GM19043 (cell line): Measurements from ENCODE around the gene FBXW12.

Source experiments
- ATAC-seq: cut with Tn5 transposase; IDR thresholded peaks from one replicate; pipeline ENCODE4 v1.9.1; 2021; ENCODE audit warnings: low read depth; ENCODE audit not compliant: unreplicated experiment

FBXW12 gene

DNA sequence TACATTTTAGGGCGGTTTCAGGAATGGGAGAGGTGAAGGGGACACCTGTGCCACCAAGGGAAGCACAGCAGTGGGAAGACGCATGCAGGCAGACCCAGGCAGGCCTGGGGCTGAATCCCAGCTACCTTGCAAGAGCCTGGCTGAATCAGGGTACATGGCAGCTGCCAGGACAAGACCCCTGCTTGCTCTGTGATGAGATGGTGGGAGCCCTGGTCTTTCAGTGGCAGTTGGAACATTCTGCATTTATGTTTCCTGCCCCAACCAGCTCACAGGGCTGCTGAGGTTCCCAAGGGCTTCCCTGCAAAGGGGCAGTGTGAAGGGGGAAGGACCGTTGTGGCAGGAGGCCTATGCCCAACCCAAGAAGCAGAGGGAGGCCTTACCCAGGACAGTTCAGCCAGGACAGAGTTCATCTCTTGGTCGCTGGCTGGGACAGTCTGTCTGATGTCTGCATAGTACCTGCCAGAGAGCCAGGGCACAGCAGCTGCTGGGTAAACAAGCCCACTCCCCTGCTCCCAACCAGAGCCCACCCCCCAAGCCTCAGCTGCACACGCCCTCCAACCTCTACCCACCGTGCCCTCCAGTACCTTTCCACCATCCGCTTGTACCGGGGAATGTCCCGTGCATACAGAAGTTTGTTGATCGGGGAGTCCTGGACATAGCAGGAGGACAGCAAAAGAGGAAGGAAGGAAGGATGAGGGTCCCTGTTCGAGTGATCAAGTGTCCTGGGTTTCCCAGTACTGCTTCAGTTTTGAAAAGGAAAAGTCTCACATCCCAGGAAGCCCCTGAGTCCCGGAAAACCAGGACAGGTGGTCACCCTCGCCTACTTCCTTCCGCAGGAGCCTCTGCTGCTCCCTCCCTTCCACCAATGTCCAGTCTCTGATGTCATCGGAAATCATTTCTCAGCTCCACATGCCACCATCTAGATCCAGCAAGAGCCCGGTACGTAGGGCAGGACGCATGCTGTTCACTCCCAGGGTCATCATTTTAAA is 34.7 kb downstream of the FBXW12 start:
- no peak for ATAC-seq

DNA sequence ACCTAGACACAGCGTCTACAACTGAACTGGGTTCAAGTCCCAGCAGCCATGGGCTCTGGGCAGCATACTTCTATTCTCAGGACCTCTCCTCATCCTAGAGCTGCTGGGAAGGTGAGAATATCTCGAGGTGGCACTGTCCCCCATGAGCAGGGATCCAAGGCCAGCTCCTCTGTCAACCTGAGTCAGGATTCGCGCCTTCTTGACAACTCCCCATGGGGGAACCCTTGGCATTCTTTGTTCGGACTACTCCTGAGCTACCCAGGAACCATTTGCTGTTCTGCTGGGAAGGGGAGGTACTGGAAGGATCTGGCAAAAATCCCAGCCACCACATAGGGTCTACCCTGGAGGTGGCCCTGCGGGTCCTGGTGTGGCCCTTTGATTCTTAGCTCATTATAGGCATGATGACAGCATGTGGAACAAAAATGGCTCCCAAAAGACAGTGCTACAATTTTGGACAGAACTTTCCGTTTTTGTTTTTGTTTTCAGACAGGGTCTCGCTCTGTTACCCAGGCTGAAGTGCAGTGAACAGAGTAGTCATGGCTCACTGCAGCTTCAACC is 35.6 kb downstream of the FBXW12 start:
- no peak for ATAC-seq

DNA sequence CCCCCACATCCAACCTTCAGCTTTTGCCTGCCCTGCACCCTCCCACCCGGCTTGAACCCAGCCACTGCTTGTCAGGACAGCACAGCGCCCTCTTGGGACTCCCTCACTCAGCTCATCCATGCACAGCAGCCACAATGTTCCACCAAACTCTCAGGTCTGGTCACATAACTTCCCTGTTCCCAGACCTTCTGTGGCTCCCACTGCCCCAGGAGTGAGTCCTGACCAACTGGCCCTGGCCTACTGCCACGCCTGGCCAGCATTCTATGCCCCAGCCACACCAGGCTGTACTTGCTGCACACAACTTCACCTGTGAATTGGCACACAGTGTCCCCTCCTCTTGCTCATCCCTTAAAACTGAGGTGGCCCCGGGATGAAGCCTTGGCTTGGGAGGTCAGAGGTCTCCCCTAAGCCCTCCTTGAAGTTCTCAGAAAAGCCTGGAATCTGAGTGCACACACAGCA is 36.8 kb downstream of the FBXW12 start:
- ATAC-seq, result no peak

DNA sequence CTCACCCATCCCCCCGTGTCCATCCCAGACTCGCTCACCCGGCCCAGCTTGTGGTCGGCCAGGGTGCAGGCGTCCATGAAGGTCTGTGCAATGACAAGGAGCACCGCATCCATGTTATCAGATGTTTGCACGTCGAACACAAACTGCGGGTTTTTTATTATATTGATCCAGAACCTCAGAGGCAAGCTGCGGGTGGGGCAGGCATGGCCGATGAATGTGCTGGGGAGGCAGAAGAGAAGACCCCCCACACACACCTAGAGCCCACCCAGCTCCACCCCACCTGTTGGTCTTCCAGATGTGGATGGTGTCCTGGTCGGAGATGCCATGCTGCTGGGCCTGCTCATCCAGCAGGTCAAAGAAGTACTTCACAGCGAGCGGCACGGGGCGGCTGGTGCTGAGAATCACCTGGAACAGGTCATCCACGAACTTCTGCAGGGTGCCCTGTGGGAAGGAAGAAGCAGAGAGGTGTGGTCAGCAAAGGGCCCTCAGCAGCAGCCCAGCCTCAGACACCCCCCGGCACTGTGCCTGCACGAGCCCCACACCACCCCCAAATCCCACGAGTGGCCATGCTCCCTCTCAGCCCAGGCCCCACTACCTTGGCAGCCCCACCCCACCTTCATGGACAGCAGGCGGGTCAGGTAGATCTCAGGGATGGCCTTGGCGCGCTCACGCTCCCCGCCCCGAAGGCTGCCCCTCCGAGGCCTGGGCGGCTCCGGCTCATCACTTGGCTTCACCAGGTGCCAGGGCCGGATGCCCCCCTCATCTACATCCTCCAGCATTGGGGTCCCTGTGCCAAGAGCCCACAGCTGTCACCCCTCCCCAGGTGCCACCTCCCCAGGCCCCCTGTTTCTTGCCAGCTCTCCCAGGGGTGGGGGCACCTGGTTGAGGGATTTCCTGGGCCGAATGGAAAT is 37.5 kb downstream of the FBXW12 start:
- ATAC-seq, result no peak

DNA sequence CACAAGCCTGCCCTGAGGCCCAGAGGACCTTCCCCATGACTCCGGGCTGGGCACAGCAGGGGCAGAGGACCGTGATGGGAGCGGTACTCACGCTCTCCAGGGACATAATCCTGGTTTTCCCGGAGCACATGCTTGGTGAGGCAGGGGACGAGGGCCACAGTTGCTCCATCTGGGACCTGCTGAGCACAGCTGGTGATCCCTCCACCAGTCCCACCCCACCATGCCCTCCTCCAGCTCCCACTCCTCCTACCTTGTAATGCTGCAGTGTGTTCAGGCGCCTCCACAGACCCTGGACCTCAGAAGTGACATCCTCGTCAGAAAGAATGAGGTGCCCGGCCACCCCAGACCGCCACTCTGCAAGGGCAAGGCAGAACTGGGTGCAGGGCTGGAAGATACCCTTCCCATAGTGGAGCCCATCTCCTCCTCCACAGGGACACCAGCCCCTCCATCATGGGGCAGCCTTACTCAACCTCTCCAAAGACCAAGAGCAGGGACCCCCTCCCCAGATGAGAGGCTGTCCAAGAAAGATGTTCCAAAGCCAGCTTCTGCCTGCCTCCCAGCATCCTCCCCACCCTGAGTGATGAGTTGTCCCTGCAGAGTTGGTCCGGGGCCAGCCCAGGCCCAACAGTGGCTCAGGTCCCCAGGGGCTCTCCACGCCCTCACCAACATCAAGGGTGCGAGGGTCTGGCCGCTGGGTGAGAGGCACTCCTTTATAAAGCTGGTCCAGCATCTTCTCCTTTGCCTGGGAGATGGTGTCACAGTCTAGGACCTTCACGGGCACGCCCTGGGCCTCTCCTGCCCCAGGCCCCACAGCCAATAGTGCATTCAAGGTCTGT is 38.4 kb downstream of the FBXW12 start:
- ATAC-seq, result no peak

DNA sequence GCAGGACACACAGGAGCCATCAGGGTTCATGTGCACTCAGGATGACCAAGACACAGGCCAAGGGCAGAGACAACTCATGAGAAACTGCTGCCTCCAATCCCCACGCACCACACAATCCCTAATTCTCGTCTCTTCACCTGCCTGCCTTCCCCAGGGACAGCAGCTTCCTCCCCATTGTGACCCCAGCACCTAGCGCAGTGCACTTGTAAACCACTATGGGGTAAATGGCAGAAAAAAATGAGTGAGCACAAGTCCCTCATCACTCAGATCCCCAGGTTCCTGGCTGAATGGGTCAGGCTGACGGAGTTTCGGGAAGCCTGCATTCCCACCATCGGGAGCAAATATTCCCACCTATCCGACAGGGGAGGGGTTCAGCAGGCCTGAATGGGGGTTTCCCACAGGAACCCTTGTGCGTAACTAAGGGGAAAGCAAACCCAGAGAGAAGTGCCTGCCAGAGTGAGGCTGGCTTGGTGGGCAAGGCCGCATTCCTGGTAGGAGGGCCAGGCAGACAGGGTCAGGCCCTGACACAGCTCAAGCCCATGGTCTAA is 39.1 kb downstream of the FBXW12 start:
- no peak for ATAC-seq

DNA sequence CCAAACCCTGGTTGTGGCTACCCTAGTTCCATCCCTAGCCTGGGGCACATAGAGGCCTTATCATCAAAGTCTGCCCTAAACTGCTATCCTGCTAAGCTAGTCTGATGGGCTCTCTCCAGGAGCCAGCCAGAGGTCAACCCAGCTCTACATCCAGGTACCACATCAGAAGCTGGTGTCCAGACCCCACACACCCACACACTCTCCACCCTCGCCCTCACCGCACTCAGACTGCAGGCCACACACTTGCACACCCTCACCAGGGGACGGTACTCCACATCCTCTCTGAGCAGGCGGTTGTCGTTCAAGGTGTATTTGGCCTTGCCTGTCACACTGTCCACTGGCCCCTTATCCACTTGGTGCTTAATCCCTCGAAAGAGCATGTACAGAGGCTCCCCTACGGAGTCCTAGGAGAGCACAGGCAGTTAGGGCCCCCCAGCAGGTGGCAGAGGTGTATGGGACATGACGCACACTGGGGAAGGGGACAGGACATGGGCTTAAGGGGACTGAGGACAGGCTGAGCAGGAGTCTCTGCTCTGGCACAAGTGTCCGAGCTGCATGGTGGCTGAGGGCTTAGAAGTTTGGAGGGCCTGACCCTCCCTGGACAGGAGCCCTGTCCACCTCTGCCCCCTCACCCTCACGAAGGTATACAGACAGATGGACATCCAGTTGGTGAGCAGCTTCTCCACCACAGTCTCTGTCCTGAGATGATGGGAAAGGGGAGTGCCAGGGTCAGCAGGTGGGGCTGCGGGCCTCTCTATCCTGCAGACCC is 39.8 kb downstream of the FBXW12 start:
- no peak for ATAC-seq

DNA sequence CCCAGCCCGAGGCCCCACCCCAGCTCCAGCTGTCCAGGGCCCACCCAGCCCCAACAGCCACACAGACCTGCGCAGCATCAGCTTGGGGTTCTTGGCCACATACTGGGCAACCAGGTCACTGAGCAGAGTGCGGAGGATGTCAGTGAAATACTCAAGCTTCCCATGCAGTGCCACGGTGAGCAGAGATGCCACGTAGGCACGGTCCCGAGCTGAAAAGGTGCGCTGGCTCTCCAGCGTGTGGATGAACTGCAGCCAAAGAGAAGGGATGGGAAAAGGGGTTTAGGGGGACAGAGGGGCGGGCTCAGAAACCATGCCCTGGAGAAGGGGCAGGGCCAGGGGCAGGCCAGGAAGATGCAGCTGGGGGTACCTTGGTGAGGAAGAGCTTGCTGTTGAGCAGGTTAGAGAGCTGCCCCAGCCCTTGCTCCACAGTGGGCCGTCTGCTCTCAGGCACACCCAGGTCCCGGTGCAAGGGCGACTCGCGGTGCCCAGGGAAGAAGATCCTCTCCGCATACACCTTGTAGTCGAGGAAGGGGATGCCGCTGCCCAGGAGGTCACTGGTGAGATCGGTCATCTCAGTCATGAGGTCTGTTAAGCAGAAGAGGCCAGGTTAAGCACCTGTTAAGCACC is 40.5 kb downstream of the FBXW12 start:
- ATAC-seq, result no peak

DNA sequence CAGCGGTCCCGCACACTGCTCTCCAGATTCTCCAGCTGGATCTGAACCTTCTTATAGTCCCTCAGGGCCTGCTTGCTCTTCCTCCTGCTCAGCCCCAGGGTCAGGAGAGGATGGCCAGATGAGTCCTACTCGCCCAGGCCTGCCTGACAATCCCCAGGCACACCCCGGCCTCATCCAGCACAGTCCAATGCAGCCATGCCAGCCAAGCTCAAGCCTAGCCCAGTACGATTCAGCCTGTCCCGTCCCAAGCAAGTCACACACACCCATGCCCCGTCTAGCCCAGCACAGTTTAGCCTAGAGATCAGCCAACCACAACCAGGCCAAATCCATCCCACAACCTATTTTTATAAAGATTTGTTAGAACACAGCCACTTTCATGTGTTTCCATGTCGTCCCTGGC is 41.1 kb downstream of the FBXW12 start:
- ATAC-seq, result no peak

DNA sequence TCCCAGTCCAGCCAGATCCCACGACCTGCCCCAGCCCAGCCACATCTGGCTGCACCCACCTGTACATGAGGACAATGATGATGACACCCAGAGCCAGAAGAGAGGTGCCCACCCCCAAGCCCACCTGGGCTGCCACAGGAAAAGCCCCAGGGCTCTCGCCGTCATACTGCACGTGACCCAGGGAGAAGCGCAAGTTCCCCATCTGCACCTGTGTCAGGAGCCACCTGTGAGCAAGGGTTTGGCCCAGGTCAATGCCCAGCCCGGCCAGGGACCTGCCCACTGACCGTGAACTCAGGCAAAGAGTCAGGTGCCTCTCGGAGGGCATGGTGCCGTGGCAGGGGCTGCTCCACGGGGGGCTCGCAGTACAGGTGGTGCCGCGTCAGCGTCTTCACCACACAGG is 41.6 kb downstream of the FBXW12 start:
- no peak for ATAC-seq

DNA sequence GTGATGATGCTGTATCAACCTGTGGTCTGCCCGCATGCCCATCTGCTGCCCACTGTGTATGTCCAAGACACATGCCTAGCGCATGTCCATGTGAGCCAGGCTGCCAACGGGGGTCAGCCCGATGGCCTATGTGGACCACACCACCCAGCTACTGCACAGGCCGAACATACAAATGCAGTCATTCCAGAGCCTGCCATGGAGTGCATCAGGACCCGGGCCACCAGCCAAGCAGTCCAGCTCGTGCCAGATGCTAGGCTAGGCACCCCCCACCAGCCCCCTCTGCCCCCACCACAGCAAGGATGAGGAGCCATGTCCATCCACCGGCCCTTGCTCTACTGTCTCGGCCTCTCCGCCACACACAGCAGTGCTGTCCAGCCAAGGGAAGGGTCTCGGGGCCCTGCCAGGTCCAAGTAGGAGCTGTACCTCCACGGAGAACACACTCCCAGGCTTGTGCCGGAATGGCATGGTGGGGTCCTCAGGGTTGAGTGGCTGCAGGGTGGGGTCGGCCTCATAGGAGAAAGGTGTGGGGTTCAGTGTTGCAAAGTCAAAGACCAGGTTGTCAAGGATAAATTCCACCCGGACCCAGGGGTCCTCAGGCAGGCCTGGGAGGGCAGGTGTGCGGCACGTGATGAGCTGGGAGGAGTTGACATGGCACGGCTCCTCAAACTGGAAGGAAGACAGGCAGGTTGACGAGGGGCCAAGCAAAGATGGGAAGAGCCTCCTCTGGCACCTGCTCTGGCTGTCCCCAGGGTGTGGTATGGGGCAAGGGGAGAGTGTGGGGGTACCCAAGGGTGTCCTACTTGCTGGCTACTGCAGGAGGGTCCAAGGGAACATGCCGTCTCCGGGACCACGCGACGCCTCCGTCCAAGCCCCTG is 42.6 kb downstream of the FBXW12 start:
- no peak for ATAC-seq

DNA sequence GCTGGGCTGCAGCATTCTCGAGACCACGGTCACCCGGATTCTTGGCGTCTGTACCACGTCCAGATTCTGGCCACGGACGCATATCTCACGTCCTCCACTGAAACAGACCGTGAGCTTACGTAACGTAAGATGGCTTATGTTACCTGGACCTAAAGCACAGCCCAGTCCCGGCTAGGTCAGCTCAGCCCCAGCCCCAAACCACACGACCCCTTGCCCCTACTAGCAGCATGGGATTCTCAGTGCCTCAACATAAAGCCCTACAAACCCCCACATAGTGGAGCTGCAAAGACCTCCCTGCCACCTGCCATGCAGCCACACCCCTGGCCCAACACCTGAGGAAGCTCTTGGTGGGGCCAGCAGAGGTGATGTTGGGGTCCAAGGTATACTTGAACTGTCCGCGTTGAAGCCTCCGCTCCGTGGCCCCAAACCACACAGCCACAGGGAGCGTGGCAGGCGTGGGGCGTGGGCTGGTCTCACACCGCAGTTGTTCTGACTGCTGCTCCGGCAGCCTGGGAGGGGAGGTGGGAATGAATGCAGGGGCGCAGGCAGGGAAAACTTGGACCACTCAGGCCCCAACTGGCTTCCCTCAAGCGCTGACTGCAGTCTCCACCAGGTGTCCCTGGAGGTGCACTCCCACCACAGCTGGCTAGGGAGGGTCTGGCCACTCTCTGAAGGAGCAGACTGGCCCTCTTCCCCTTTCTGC is 43.4 kb downstream of the FBXW12 start:
- no peak for ATAC-seq

DNA sequence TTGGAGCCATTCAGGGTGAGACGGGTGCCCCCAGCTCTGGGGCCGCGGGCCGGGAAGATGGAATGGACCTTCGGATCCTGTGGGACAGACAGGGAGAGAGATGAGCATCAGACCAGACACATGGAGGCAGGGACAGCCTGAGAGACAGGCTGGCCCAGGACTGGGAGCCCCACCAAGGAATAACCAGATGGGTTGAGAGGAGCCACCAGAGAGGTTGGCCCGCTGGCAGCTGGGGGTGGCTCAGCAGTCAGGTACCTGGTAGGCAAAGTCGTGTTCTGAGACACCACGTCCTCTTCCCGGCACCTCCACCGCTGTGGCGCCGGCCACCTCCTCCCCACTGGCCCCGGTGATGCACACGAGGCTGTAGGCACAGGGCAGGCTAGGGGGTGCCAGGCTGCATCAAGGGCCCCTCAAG is 44.1 kb downstream of the FBXW12 start:
- ATAC-seq, result no peak

DNA sequence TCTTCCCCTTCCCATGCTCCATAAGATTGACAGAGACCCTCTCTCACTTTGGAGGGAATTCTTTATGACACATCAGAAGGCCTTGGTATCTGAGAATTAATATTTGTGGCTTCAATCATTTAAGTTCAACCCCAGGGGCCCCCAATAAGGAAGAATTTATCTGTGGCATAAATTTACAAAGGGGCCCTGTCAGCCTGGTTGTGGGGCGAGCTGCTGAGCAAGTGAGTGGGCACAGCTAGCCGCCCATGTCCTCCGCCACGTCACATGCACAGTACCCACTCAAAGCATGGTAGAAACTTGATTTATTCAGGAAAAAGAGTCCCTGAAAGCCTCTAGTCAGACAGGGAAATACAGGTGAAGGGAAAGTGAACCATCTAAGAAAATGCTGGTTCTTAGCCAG is 44.5 kb downstream of the FBXW12 start:
- no peak for ATAC-seq

DNA sequence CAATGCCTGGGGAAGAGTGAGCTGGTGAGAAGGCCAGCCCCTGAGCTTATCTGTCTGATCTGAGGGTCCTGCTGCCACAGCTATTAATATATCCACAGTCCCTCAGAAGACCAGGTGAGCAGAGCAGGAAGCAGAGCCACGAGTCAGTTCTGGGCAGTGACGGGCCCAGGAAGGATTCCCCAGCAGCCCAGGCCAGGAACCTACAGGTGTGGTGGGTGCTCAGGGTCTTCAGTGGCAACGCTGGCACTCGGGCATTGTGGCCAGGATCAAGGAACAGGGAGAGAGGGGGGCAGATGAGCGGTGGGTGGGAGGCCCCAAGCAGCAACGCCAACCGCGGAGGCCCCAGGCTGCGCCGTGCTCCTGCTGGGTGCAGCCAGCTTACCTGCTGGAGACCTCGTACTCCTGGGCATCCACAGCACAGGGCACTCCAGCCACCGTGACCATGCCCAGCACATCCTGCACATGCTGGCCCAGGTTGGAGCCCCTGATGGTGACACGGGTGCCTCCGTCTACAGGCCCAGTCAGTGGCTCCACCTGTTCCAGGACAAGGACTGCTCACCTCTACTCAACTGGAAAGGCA is 45.6 kb downstream of the FBXW12 start:
- no peak for ATAC-seq

DNA sequence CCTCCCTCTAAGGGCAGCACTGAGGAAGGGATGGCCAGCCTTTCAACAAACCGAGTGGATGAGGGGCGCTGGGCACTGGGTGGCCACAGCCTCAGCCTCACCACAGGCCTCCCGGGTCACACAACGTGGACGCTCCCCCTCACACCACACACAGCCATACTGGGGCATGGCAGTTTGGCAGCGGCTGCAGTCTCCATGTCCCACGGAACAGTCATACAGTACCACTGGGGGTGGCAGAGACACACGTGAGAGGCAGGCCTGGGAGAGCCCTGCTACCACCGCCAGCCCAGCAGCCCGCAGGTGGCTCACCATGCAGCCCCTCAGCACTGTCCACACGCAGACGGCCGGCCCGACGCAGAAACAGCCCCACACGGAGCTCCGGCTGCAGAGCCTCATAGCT is 46.1 kb downstream of the FBXW12 start:
- no peak for ATAC-seq

DNA sequence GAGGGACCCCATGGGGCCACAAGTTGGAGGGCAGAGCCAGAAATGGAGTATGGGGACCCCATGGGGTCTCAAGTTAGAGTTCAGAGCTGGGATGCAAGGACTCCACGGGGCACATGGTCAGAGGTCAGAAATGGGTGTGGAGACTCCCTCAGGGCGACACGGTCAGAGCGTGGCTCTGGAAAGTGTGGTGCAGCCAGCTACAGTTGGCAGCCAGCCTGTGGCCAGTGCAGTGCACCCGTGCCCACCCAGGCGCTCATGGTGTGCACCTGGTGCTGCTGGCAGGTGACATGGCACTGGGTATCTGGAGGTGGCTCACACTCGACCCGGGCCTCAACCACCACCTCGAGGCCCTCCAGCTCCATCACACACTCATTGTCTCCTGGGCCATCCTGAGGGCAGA is 46.6 kb downstream of the FBXW12 start:
- ATAC-seq, result no peak
